HepG2 (cell line): ENCODE data around the gene ZGRF1. TPM values are rescaled to one million over a fixed set of nuclear protein-coding genes. Genes with fewer than 3 reads are reported as not detected.

ENCODE experiments used
- ATAC-seq: fragments of 200-7000 bp; cut with Tn5 transposase; 3 replicates; pipeline ENCODE4 v1.9.1; 2020; ENCODE audit warnings: mild to moderate bottlenecking, moderate library complexity
- BruUV-seq: library from RNA; stranded (reverse); fragments of 400-500 nt; replicated peaks from 2 replicates; lab custom pipeline; 2021; lab: Mats Ljungman, UMichigan
- CTCF ChIA-PET: fragments of 300-600 bp; formaldehyde crosslinking; extraction: SDS; loops from one replicate; lab custom pipeline; 2021; ENCODE audit warnings: low total read pairs, inconsistent platforms, low intra/inter-chr PET ratio; lab: Yijun Ruan, JAX
- POLR2A ChIA-PET: fragments of 350-600 bp; sonication (Branson Sonifier 250); formaldehyde crosslinking; loops from one replicate; lab custom pipeline; 2020; ENCODE audit warnings: antibody characterized with exemption, inconsistent platforms; lab: Yijun Ruan, JAX
- DNase-seq: peaks from one replicate; pipeline ENCODE4 v3.0.0-alpha.2; 2015; ENCODE audit warnings: low spot score
- FAIRE-seq: peaks from 3 replicates; lab custom pipeline; 2011; peaks lifted over from hg19 to GRCh38; lab: Jason Lieb, UNC
- H2AFZ ChIP-seq: one replicate; pipeline ENCODE4 v1.6.1; 2011; ENCODE audit warnings: low read length, inconsistent platforms
- H3K27ac ChIP-seq: fragments of 300-600 bp; 3 replicates; pipeline ENCODE4 v1.8.0; 2011; ENCODE audit warnings: mixed run types, mild to moderate bottlenecking, mixed read lengths, low read length, inconsistent platforms; ENCODE audit not compliant: insufficient read depth; ENCODE audit errors: extremely low read length
- H3K27me3 ChIP-seq, 2 experiments: fragments of 200-600 bp in 1 of 2; 2 replicates in 1 of 2; 3 replicates in 1 of 2; pipeline versions ENCODE4 v1.6.0 to v1.8.0; 2011; ENCODE audit warnings: low read length in 2 of 2, mild to moderate bottlenecking in 2 of 2, moderate library complexity in 2 of 2, inconsistent platforms in 1 of 2; ENCODE audit not compliant: insufficient read depth in 2 of 2, control insufficient read depth in 1 of 2
- H3K36me3 ChIP-seq, 2 experiments: fragments of 200-600 bp in 1 of 2; replicated peaks in 1 of 2; 2 replicates in 1 of 2; 3 replicates in 1 of 2; pipeline versions ENCODE4 v1.5.1 to v1.8.0; 2011; ENCODE audit warnings: low read length in 2 of 2, inconsistent platforms in 1 of 2; ENCODE audit not compliant: insufficient read depth in 2 of 2, control insufficient read depth in 1 of 2
- H3K4me1 ChIP-seq: 2 replicates; pipeline ENCODE4 v1.5.1; 2012; ENCODE audit warnings: low read length, inconsistent platforms; ENCODE audit not compliant: insufficient read depth
- H3K4me2 ChIP-seq: 2 replicates; pipeline ENCODE4 v1.6.0; 2011; ENCODE audit warnings: low read depth, low read length, inconsistent platforms
- H3K4me3 ChIP-seq, 3 experiments: fragments of 200-600 bp in 1 of 3; sonication (generic), shearing (Covaris generic) in 1 of 3; replicated peaks in 1 of 3; 2 replicates each; pipeline ENCODE4 v1.5.1; 2011 to 2016; ENCODE audit warnings: low read length in 3 of 3, inconsistent platforms in 2 of 3, low read depth in 2 of 3, mild to moderate bottlenecking in 2 of 3, control low read depth in 1 of 3, mixed read lengths in 1 of 3; ENCODE audit not compliant: insufficient read depth in 1 of 3
- H3K79me2 ChIP-seq: one replicate; pipeline ENCODE4 v1.6.1; 2011; ENCODE audit warnings: low read length, inconsistent platforms; ENCODE audit not compliant: insufficient read depth
- H3K9ac ChIP-seq: 2 replicates; pipeline ENCODE4 v1.6.0; 2011; ENCODE audit warnings: mild to moderate bottlenecking, low read depth, low read length, inconsistent platforms; ENCODE audit not compliant: insufficient read depth
- H3K9me3 ChIP-seq: 2 replicates; pipeline ENCODE4 v1.5.1; 2012; ENCODE audit warnings: mild to moderate bottlenecking, low read length
- H4K20me1 ChIP-seq: 2 replicates; pipeline ENCODE4 v1.6.0; 2011; ENCODE audit warnings: inconsistent platforms, mild to moderate bottlenecking, low read length, moderate library complexity; ENCODE audit not compliant: insufficient read depth
- ZFP36 ChIP-seq: fragments of 150-350 bp; IDR thresholded peaks from 2 replicates; pipeline ENCODE4 v1.6.1; 2018; ENCODE audit warnings: borderline replicate concordance, low read length, low read depth; ENCODE audit not compliant: partially characterized antibody
- ZNF263 ChIP-seq: sonication (generic); formaldehyde crosslinking; IDR thresholded peaks from 2 replicates; pipeline ENCODE4 v1.4.0; 2020; ENCODE audit warnings: missing genetic modification reagents
- ZNF768 ChIP-seq: sonication (generic); formaldehyde crosslinking; IDR thresholded peaks from 2 replicates; pipeline ENCODE4 v1.4.0; 2020; ENCODE audit warnings: missing genetic modification reagents
- WGBS: methylation state at CpG from one replicate; pipeline ENCODE4 v1.1.6; 2017; ENCODE audit warnings: low lambda C conversion rate; 5-methylcytosine and 5-hydroxymethylcytosine counted together
- in situ Hi-C: cut with HindIII; loops from 2 replicates; pipeline ENCODE4 v1.10.0; 2017; ENCODE audit warnings: low pct_unique_long_range_greater_than_20kb; ENCODE audit not compliant: extremely low pct_ligation_motif_present
- intact Hi-C: fragments of 100-400 bp; cut with micrococcal nuclease; formaldehyde crosslinking; loops from one replicate; pipeline ENCODE4 v1.10.0; 2022; ENCODE audit not compliant: unreplicated experiment
- polyA plus RNA-seq, 8 experiments: library from polyadenylated mRNA; depleted of rRNA in 3 of 8; stranded (reverse) in 7 of 8; unstranded in 1 of 8; fragments of >200 nt; fragmentation: Illumina TruSeq in 4 of 8; extraction: Trizol in 4 of 8; gene quantifications; 2 replicates each; pipeline versions ENCODE4 v1.2.1 to v1.2.3, GENCODE V29; 2011 to 2016; ENCODE audit warnings: low read depth in 4 of 8, missing spikeins in 1 of 8, mixed read lengths in 1 of 8; ENCODE audit not compliant: insufficient read depth in 1 of 8
- total RNA-seq, 5 experiments: library from RNA; depleted of rRNA; stranded (reverse); fragments of >200 nt; fragmentation: Illumina TruSeq; extraction: Trizol; gene quantifications; 2 replicates each; pipeline ENCODE4 v1.2.3, GENCODE V29; 2016; ENCODE audit warnings: low read depth in 1 of 5
- TF ChIP-seq, protein P1 (sequence below): sonication (generic); formaldehyde crosslinking; IDR thresholded peaks from 2 replicates; pipeline ENCODE4 v1.5.1; 2020; ENCODE audit warnings: mild to moderate bottlenecking, missing genetic modification reagents, moderate library complexity
- TF ChIP-seq, protein P2 (sequence below): IDR thresholded peaks from 2 replicates; pipeline ENCODE4 v1.6.1; 2012; ENCODE audit warnings: inconsistent platforms

ZGRF1 gene
- total and polyA plus RNA-seq, 2 of the 13 experiments (the other 11 are each of a cell fraction or from before 2014, with no cell fraction given) = 8.6 to 15.9 TPM

GRCh38 chr4:112515198-112516065 lies 121.3 kb downstream of the ZGRF1 start (continued):
- TF ChIP-seq, protein P1, sequence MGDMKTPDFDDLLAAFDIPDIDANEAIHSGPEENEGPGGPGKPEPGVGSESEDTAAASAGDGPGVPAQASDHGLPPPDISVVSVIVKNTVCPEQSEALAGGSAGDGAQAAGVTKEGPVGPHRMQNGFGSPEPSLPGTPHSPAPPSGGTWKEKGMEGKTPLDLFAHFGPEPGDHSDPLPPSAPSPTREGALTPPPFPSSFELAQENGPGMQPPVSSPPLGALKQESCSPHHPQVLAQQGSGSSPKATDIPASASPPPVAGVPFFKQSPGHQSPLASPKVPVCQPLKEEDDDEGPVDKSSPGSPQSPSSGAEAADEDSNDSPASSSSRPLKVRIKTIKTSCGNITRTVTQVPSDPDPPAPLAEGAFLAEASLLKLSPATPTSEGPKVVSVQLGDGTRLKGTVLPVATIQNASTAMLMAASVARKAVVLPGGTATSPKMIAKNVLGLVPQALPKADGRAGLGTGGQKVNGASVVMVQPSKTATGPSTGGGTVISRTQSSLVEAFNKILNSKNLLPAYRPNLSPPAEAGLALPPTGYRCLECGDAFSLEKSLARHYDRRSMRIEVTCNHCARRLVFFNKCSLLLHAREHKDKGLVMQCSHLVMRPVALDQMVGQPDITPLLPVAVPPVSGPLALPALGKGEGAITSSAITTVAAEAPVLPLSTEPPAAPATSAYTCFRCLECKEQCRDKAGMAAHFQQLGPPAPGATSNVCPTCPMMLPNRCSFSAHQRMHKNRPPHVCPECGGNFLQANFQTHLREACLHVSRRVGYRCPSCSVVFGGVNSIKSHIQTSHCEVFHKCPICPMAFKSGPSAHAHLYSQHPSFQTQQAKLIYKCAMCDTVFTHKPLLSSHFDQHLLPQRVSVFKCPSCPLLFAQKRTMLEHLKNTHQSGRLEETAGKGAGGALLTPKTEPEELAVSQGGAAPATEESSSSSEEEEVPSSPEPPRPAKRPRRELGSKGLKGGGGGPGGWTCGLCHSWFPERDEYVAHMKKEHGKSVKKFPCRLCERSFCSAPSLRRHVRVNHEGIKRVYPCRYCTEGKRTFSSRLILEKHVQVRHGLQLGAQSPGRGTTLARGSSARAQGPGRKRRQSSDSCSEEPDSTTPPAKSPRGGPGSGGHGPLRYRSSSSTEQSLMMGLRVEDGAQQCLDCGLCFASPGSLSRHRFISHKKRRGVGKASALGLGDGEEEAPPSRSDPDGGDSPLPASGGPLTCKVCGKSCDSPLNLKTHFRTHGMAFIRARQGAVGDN = peak; percentile 37; the same call in 1 of the 2 replicates
- TF ChIP-seq ZNF768 = 0 out of 2 replicates have a peak, but pooled peaks have one; percentile 19

DNA sequence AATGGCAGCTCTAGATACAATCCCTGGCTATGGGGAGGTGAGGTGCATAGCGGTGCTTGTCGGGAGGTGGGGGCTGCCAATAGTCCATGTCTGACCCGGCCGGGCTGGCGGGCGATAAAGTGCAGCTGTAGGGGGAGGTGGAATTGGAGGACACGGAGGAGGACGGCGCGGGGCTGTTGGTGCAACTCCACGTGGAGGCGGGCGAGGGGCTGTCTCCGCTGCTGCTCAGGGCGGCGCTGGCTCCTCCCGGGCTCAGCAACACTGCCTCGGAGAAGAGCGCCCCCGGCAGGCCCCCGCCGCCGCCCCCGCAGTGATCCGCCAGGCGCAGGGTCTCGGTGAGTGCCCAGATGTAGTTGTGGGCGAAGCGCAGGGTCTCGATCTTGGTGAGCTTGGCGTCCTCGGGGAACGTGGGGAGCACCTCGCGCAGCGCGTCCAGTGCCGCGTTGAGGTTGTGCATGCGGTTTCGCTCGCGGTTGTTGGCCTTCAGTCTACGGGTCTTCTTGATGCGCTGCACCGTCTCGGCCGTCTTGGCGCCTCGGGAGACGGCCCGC lies 122.0 kb downstream of the ZGRF1 start:
- peaks cover 6 to 73% of the 10 kb centered on the region in 2 experiments; a peak in 4 of 5 replicates for H3K27me3 ChIP-seq
- no peak overlapping the region for H3K27ac ChIP-seq
- peak overlapping the region; percentile 90 for H3K4me2 ChIP-seq
- in situ Hi-C loops = no loop called here
- TF ChIP-seq, protein P2, sequence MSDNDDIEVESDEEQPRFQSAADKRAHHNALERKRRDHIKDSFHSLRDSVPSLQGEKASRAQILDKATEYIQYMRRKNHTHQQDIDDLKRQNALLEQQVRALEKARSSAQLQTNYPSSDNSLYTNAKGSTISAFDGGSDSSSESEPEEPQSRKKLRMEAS = 0 out of 2 replicates have a peak, but pooled peaks have one; percentile 33
- TF ChIP-seq ZNF263 (CRISPR knock-in tag) = peak; percentile 83; the same call in 1 of the 2 replicates
- no peak for TF ChIP-seq ZFP36
- TF ChIP-seq, all 625 proteins: peak for 2
- no peak for DNase-seq
- H3K36me3 ChIP-seq = no peaks in the 10 kb centered on the region
- H3K9me3 ChIP-seq = no peaks in the 10 kb centered on the region
- 11% methylated on average over 14 of the region's 52 CpGs for WGBS
- H2AFZ ChIP-seq = no peak overlapping the region
- H3K9ac ChIP-seq = no peak overlapping the region
- ChIA-PET CTCF (no interaction called here), POLR2A (no interaction called here)
- ATAC-seq = peak; percentile 22
- intact Hi-C loops = loop anchor here (10.0 kb wide), 1 partner anchor 110 kb away; no protein-coding TSS in a partner anchor
- H4K20me1 ChIP-seq = no peaks in the 10 kb centered on the region
- peaks cover 15% of the 10 kb centered on the region for H3K4me1 ChIP-seq
- H3K4me3 ChIP-seq = peak overlapping the region in 2 of 3 experiments; percentile 49 to 70; a peak in 4 of 6 replicates
- no peaks in the 10 kb centered on the region for H3K79me2 ChIP-seq
- BruUV-seq = no TSS peak
- no peak for FAIRE-seq
